Body of pancreas (tissue), 4 donors: Measurements from ENCODE around the gene ACSL1. TPM values are rescaled to one million over a fixed set of nuclear protein-coding genes. Genes with fewer than 3 reads are reported as not detected.

Source experiments
- ATAC-seq: fragments of 150-250 bp; one replicate; pipeline ENCODE4 v1.9.1; 2016
- DNase-seq, 4 donors: peaks; one replicate each; pipeline ENCODE4 v3.0.0-alpha.2; 2019
- H3K27ac ChIP-seq, 4 donors: fragments of 200-600 bp; sonication (generic); 1 replicate in 3 of 4; 2 replicates in 1 of 4; pipeline versions ENCODE4 v1.5.1 to v1.6.1; 2016 to 2019; ENCODE audit warnings: mild to moderate bottlenecking in 1 of 4, mixed read lengths in 1 of 4, moderate library complexity in 1 of 4
- H3K27me3 ChIP-seq, 2 donors: fragments of 200-600 bp; sonication (generic); one replicate each; pipeline ENCODE4 v1.6.0; 2016; ENCODE audit warnings: mild to moderate bottlenecking in 1 of 2
- H3K36me3 ChIP-seq, 2 donors: fragments of 200-600 bp; sonication (generic); replicated peaks in 1 of 2; 2 replicates each; pipeline ENCODE4 v1.5.1; 2016; ENCODE audit warnings: low read depth in 2 of 2; ENCODE audit not compliant: insufficient read depth in 1 of 2
- H3K4me1 ChIP-seq: fragments of 200-600 bp; sonication (generic); one replicate; pipeline ENCODE4 v1.6.0; 2016
- H3K4me3 ChIP-seq, 2 donors: fragments of 200-600 bp; sonication (generic); 1 replicate in 1 of 2; 2 replicates in 1 of 2; pipeline ENCODE4 v1.5.1; 2016 to 2019
- H3K9me3 ChIP-seq, 3 donors: fragments of 200-600 bp; sonication (generic); 1 replicate in 2 of 3; 2 replicates in 1 of 3; pipeline ENCODE4 v1.5.1; 2016
- POLR2A ChIP-seq, 3 donors: fragments of 450-650 bp; IDR thresholded peaks; one replicate each; pipeline ENCODE4 v1.6.1; 2016; ENCODE audit warnings: antibody characterized with exemption in 3 of 3, mild to moderate bottlenecking in 2 of 3
- WGBS, 2 donors: methylation state at CpG; one replicate each; pipeline ENCODE4 v1.1.5; 2017; 5-methylcytosine and 5-hydroxymethylcytosine counted together
- intact Hi-C: fragments of 100-400 bp; cut with DNase I; formaldehyde crosslinking; loops from one replicate; pipeline ENCODE4 v1.15.1; 2023
- total RNA-seq, 2 donors: library from RNA; depleted of rRNA; stranded (reverse); fragments of >200 nt; gene quantifications; one replicate each; pipeline ENCODE4 v1.1.0, GENCODE V29; 2016
- TF ChIP-seq, protein P1 (sequence below), 7 experiments: fragments of 450-650 bp in 4 of 7; fragments of 200-600 bp in 3 of 7; sonication (generic) in 3 of 7; IDR thresholded peaks; one replicate each; pipeline ENCODE4 v1.5.1; 2016 to 2019; ENCODE audit warnings: antibody characterized with exemption in 7 of 7

The ACSL1 gene
- total RNA-seq, 2 donors from 2014 or later = 36.6 to 193 TPM

DNA sequence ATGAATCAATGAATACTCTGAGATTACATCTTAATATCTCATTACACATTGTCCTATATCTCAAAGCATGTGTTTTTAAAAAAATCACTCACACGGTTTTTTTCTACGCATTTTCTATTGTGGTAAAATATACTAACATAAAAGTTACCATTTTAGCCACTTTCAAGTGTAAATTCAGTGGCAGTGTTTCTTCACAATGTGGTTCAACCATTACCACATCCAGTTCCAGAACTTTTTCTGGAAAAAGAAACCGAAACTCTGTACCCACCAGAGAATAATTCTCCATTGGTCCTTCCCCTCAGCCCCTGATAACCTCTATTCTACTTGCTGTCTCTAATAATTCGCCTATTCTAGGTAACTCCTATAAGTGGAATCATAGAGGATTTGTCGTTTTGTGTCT lies 35.3 kb upstream of the ACSL1 start:
- no peak overlapping the region for H3K4me3 ChIP-seq
- no peak overlapping the region for H3K27ac ChIP-seq
- no peaks in the 10 kb centered on the region for H3K36me3 ChIP-seq
- 69 to 82% methylated on average over 5 of the region's 5 CpGs for WGBS, 2 donors
- no peaks in the 10 kb centered on the region for H3K4me1 ChIP-seq
- no peaks in the 10 kb centered on the region for H3K27me3 ChIP-seq
- H3K9me3 ChIP-seq = no peaks in the 10 kb centered on the region
- no peak for ATAC-seq
- DNase-seq = no peak
- intact Hi-C loops = no loop called here
- TF ChIP-seq, protein P1, sequence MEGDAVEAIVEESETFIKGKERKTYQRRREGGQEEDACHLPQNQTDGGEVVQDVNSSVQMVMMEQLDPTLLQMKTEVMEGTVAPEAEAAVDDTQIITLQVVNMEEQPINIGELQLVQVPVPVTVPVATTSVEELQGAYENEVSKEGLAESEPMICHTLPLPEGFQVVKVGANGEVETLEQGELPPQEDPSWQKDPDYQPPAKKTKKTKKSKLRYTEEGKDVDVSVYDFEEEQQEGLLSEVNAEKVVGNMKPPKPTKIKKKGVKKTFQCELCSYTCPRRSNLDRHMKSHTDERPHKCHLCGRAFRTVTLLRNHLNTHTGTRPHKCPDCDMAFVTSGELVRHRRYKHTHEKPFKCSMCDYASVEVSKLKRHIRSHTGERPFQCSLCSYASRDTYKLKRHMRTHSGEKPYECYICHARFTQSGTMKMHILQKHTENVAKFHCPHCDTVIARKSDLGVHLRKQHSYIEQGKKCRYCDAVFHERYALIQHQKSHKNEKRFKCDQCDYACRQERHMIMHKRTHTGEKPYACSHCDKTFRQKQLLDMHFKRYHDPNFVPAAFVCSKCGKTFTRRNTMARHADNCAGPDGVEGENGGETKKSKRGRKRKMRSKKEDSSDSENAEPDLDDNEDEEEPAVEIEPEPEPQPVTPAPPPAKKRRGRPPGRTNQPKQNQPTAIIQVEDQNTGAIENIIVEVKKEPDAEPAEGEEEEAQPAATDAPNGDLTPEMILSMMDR (IDR thresholded peaks at IDR 0.05) = no peak
- TF ChIP-seq POLR2A (IDR thresholded peaks at IDR 0.05) = no peak

DNA sequence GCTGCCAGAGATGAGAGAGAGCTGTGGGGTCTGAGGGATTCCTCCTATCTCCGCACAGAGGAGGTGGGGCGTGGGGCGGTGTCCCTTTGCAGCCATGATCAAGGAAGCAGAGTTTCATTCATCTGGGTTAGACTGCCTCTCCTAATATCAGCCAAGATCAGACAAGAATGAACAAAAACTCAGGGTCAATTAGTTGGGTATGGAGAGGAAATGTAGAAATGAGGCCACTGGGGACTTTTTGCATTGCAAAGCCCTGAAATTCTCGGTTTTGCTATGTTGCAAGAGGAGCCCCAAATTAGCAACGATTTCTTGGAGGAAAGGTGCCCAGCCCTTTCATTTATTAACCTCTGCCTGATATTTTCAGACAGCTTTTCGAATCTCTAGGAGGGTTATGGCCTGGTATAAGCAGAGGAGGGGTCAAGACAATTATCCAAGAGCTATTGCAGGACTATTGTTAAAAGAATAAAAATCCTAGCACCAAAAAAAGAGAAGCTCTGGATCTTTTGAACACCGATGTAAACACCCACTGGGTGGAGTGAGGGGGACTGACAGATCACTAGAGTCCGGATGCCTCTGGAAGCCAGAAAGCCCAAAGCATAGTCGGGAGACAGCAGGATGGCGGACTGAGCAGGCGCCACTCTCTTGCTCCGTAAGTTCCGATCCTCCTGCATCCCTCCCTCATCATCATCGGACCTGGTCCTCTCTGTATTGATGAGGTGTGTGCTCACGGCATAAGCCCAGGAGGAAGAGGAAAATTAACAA lies 34.4 kb upstream of the ACSL1 start:
- WGBS, 2 donors = 67 to 74% methylated on average over 15 of the region's 15 CpGs
- no peak for ATAC-seq
- H3K27ac ChIP-seq = no peak overlapping the region

DNA sequence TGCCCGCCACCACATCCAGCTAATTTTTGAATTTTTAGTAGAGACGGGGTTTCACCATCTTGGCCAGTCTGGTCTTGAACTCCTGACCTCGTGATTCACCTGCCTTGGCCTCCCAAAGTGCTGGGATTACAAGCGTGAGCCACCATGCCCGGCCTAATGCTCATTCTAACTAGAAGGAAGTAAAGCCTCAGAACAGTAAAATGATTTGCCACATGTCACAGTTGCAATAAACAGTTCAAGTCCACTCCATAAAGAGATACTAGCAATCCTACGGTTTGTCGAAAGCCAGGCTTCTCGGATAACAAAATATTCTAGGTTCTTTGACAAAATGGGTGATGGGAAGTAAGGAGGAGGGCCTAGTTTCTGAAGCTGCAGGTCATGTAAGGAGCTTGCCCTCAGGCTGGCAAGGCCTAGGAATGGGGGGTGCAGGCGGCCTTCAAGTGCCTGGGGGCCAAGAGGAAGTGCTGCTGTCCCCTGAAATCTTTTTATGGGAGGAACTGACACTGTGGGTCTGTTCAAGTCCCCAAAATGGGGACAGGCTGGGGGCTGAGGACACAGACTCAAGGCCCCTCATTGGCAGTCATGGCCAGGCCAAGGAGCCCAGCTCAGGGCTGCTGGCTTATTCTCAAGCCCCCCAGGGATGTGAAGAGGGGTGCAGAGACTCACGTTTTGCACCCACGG lies 31.8 kb upstream of the ACSL1 start:
- Histone ChIP-seq H3K27me3 (no peaks in the 10 kb centered on the region), H3K4me1 (no peaks in the 10 kb centered on the region), H3K4me3 (no peak overlapping the region), H3K36me3 (no peaks in the 10 kb centered on the region), H3K27ac (no peak overlapping the region), H3K9me3 (no peaks in the 10 kb centered on the region)
- intact Hi-C loops = no loop called here
- ATAC-seq = no peak
- 70 to 83% methylated on average over 11 of the region's 11 CpGs for WGBS, 2 donors
- TF ChIP-seq, protein P1 (IDR thresholded peaks at IDR 0.05) = no peak
- no peak for TF ChIP-seq POLR2A (IDR thresholded peaks at IDR 0.05)
- no peak for DNase-seq

More for the DNA sequence above, 34.4 kb upstream of the ACSL1 start:
- H3K36me3 ChIP-seq = no peaks in the 10 kb centered on the region
- intact Hi-C loops = no loop called here
- H3K4me3 ChIP-seq = no peak overlapping the region
- H3K27me3 ChIP-seq = no peaks in the 10 kb centered on the region
- TF ChIP-seq, protein P1 (IDR thresholded peaks at IDR 0.05) = no peak
- no peak for TF ChIP-seq POLR2A (IDR thresholded peaks at IDR 0.05)
- H3K4me1 ChIP-seq = no peaks in the 10 kb centered on the region
- no peak for DNase-seq
- H3K9me3 ChIP-seq = no peaks in the 10 kb centered on the region

DNA sequence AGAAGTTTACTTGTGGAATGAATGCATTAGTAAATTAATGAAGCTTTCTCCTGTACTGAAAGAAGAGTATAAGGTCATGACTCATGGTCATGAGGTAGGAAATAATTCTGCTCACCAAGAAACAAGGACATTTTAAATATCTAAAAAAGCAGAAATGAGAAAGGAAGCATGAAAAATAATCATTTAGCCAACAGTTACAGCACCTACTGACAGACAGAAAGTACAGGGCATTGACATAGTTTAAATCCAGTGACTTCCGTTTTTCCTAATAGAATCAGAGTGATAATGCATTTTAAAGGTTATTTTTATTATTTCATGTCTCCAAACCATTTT lies 30.5 kb upstream of the ACSL1 start:
- no peak for ATAC-seq
- no peak for DNase-seq
- peak overlapping the region in 1 of 4 donors; percentile 39 for H3K27ac ChIP-seq
- no peaks in the 10 kb centered on the region for H3K9me3 ChIP-seq
- TF ChIP-seq, protein P1 (IDR thresholded peaks at IDR 0.05) = no peak
- TF ChIP-seq POLR2A (IDR thresholded peaks at IDR 0.05) = no peak
- no peaks in the 10 kb centered on the region for H3K36me3 ChIP-seq
- WGBS, 2 donors = 42 to 48% methylated on average over 1 of the region's 1 CpG
- H3K27me3 ChIP-seq = no peaks in the 10 kb centered on the region
- no peak overlapping the region for H3K4me3 ChIP-seq
- H3K4me1 ChIP-seq = no peaks in the 10 kb centered on the region
- intact Hi-C loops = no loop called here
